Measurements from ENCODE around the gene PPOX.

Gene PPOX

DNA sequence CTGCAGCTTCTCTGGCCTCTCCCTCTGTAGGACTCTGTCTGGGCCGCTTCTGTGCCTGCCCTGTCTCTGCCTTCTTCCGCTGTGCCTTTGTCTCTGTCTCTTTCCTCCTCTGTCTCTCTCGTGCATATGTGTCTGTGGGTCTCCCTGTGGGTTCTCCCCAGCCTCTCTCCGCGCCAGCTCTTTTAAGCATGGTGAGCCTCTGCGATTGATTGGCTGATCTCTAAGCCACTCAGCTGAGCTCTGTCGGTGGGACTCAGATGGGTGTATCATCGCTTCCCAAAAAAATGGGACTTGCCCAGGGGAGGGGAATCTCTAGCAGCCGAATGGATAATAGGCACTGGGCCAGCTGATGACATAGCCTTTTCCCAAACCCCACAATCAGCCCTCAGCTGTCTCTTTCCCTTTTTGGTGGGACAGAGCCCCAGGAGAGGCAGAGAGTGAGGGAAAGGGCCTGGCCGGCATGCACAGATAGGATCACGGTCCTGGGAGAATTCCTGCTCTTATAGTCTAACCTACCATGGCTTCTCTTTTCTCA is 32.7 kb downstream of the PPOX start, which contains the start of gene ADAMTS4:
Gene ADAMTS4 (minus strand): TSS at position 158 of the 535 bp plus-strand sequence. CDS start 427 bp downstream, outside the sequence.
- DNase-seq = peak; percentile 90

DNA sequence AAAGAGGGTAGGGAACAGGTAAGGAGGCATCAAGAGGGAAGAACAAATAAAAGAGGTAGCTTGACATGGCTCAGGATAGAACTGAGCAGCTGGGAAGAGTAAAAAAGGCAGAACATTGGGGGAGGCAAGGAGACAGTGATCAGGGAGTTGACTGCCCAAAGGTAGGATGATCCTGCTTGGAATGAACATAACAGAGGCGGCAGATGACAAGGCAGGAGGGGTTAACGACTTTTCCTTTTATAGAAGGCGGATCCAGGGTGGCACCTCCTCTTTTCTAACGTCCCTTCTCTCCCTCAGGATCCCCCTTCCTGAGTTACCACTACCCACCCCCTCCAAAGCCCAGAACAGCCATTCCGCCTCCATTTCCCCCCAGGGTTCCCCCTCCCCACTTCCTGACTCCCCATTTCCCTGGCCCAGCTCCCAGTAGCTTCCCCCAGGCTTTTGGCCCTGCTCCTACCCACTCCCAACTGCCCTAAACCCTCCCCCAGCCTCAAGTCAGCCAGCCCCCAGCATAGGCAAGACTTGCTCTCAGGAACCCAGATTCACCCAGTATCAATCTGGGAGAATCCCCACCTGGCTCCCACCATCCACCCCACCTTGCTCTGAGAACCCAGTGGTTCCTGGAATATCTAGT is 33.4 kb downstream of the PPOX start:
- DNase-seq = peak; percentile 61

DNA sequence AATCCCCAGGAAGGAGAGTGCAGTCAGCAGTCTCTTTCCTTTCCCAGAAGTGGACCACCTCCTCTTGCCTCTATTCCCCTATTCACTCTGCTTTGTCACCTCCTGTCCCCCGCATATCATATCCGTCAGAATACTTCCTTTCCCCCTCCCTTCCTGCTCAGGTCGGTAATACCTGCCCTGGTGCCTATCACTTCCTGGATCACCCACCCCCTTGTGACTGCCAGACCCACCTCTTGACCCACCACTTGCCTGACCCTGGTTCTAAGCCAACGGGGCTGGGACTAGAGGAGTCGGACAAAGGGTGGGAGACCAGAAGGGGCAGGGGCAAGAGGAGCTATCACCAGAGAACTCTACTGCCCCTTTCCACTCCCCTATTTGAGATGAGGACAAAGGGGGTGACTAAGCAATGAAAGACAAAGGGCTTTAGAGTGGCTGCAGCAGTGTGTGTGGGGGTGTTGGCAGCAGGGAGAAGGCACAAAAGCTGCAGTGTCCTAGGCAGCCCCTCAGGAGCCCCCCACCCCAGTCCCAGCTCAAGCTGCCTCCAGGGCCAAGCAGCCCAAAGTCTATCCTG is 34.3 kb downstream of the PPOX start:
- DNase-seq = no peak

DNA sequence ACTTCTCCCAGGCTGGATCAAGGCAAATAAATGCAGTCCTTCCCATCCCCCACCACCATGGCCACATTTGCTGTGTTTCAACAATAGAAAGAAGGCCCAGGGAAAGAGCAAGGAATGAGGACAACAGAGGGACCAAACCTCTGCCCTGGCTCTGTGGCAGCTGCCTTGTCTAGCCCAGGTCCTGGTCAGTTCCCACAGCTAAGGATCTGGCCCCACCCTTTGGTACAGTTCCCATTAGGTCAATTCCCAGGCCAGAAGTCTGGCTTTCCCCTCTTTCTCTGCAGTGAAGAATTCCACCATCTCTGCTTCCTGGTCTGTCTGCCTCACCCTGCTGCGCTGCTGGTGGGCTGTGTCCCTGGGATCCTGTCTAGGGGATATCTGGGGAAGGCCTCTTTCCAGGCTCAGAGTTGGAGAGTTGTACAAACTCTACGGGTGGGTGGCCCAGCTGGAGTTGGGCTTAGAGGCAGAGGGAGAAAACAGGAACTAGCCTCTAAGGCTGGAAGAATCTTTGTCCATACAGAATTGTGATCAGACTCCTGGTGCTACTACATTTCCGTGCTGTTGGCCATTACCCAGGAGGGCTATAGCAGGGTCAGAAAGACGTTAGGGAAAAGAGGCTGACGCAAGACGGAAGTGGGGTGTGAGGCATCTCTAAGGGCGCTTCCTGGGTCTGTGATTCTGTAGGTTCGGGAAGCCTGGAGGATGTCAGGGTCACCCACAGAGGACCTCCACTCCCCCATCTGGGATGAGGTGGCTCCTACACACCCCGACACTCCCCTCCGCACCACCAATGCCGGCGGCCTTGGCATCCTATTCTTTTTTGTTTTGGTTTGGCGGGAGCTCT is 35.0 kb downstream of the PPOX start:
- DNase-seq = peak; percentile 60

DNA sequence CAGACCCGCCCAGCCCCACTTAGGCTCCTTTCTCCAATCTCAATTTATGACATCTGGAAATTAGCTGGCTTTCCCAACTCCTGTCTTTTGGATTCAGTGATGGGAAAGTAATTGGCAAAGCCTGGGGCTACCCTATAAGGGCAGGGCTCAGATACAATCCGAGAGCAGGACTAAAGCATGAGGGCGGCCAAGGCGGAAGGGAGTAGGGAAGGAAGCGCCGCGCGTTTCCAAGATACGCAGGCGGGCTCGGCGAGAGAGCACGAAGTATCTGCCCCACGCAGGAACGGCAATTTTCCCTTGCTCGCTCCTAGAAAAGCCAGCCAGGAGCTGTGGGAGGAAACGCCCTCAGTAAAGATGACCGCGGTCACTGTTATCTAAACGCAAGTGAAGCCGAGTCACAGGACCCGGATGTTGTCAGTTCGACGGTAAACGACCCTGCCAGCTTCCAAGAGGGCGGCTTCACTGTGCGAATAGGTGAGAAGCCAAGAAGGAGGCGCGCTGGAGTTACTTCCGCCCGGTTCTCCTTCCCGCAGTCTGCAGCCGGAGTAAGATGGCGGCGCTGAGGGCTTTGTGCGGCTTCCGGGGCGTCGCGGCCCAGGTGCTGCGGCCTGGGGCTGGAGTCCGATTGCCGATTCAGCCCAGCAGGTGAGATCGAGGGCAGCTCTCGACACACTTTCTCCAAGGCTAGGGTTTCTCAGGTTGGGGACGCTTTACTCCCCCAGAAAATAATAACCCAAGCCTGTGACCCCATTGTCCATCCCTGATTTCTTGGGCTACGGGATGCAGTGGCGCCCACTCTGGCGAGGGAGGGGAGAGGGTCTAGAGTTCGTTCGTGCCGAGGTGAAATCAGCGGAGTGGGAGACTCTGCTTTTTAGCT is 35.8 kb downstream of the PPOX start, which contains the start of gene NDUFS2:
Gene NDUFS2 (plus strand): TSS at position 532 of the 877 bp plus-strand sequence. CDS start 19 bp downstream, at position 551.
- peak; percentile 99 for DNase-seq

DNA sequence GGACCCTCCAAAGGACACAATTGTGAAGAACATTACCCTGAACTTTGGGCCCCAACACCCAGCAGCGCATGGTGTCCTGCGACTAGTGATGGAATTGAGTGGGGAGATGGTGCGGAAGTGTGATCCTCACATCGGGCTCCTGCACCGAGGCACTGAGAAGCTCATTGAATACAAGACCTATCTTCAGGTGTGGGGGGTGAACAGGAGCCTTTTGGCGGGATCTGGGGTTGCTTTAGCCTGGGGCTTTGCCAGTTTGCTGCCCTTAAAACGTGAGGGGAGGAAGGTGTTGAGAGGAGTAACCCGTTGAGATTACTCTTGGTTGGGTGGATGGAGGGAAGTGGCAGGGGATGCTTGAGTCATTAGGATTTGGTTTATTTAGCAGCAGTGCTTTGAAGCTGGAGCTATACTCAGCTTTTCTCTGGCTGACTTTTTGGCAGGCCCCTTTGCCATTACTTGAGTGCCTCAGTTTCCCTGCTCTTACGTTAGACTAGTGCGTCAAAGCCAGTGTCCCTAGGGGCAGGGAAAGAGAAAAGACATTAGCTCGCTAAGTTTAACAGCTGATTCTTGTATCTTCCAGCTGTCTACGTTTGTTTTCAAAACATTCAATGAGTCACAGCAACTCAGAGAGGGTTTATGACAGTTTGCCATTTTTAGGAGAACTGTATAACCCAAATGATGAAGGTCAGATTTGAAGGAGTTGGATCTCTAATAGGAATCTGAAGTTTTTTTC is 40.4 kb downstream of the PPOX start:
- DNase-seq = no peak

DNA sequence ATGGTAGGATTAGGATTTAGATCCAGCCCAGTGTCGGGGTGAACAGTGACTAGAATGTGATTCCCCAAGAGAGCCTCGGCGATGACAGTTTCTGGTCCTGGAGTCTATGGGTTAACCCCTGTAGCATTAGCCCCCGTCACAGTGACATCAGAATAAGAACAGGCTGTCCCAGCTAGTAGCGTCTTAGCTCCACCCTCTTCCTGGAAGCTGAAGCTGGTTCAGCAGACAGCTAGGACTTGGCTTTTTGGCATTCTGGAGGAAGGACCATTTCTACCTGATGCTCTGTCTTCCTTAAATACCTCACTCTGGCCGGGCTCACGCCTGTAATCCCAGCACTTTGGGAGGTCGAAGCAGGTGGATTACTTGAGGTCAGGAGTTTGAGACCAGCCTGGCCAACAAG is 40.9 kb downstream of the PPOX start:
- no peak for DNase-seq

DNA sequence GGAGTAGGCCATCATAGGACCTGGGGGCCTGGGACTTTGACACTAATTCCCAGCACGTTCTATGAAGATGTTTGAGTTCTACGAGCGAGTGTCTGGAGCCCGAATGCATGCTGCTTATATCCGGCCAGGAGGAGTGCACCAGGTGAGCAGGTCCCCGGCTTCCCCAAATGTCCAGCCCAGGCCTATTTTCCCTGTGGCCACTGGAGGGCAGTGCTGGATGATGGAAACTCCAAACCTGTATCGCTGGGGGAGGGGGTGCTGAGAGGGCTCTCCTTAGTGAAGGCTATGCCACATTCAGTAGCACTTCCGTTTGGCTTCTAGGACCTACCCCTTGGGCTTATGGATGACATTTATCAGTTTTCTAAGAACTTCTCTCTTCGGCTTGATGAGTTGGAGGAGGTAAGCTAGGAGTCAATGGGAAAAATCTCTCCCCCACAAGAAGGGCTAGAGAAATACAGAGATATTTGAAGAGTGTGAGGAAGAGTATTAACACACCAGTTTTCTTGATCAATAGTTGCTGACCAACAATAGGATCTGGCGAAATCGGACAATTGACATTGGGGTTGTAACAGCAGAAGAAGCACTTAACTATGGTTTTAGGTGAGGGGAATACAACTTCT is 43.7 kb downstream of the PPOX start:
- peak; percentile 78 for DNase-seq

DNA sequence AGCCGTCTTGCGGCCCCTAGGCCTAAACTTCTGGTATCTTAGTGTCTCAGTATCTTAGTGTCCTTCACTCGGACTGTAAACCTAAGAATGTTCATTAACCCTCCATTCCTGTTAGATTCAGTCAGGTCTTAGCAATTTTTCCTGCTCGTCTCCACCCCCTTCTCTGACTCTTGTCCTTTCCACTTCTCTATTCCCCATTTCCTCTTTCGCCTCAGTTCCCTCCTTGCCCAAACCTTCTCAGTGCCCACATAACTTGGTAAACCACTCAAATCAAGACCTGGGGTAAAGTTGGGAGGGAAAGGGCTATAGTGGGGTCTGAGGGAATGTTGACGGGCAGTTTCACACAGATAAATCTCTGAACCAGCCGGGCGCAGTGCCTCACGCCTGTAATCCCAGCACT is 48.1 kb downstream of the PPOX start:
- no peak for DNase-seq

DNA sequence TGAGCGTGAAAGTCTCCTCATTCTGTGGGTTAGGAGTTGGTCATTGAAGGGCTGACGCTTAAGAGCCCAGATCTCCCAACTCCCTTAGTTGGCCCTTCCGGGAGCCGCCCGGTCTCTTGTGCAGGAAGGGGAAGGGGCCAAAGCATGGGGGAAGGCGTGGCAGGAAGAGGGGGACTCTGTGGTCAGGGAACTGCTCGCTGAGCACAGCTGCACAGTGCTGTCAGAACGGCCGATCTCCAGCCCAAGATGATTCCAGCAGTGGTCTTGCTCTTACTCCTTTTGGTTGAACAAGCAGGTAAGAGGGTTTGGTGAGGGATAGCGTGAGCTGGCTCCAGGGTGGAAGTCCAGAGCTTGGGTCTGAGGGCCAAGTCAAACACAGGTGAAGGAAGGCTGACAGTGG is 48.9 kb downstream of the PPOX start, which contains the start of gene FCER1G:
Gene FCER1G (plus strand): TSS at position 220 of the 400 bp plus-strand sequence. CDS start 27 bp downstream, at position 247.
- no peak for DNase-seq

DNA sequence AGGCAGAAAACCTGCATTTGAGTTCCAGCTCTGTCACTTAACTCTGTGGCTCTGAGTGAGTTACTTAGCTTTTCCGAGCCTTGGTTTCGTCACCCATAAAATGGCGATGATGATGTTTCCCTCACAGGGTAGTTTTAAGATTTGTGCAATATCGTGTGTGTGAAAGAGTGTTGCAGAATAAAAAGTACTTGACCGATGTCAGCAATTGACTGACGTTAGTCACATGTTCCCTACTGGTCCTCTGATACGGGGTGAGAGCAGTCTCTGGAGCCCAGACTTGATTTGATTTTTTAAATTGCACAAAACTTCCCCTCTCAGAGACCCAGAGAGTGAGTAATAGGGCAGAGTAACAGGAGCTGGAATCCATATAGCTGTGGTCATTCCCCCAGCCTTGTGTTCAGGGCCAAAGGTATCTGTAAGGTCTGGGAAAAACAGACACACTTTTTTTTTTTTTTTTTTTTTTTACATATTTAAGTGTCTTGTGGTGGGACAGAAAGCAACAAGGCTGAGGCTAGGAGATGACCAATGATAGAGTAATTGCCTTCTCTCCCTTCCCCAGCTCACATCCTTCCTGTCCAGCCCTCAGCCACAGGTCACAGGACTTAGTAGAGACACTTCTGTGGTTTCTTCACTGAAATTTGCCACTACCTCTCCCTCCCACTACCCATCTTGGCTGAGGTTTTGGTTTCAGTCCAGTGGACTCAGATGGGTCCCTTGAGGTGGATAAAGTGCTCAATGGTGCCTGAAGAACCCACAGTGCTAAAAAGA is 50.9 kb downstream of the PPOX start:
- DNase-seq = no peak

DNA sequence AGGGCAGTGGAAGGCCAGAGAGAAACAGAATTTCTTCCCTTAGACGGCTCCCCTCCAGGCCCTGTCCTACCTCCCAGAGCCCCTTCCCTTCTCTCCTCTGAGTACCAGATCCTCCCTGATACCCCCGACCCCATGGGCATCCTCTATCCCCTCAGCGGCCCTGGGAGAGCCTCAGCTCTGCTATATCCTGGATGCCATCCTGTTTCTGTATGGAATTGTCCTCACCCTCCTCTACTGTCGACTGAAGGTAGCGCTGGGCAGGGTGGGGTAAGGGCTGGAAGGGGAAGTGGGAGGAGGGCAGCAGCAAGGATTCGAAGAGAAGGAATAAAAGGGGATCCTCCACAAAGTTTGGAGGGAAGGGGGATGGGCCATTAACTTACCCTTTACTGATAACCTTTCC is 51.6 kb downstream of the PPOX start:
- DNase-seq = no peak

DNA sequence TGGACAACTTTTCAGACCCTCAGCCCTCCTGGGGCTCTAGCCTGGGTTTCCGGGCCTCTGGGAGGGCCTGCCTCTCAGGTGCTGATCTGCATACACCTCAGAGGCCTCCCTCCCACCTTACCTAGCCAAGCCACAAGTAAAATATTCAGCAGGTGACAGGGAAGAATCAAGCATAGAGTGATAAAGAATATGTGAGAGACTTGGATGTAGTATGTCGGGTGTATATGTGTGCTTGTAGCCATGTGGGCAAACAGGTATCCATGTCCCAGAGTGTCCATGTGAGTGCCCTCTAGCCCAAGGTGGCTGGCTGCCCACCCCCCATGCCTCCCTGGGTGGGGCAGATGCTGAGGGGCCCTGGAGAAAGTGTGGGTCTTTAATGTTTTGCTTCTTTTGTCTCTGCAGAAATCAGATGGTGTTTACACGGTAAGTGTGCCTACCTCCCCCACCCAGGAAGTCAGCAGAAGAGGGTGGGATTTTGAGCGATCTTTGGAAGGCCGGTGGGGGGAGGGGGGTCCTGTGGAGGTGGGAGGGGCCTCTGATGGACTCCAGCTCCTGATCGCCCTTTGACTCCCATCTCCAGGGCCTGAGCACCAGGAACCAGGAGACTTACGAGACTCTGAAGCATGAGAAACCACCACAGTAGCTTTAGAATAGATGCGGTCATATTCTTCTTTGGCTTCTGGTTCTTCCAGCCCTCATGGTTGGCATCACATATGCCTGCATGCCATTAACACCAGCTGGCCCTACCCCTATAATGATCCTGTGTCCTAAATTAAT is 52.3 kb downstream of the PPOX start:
- no peak for DNase-seq

DNA sequence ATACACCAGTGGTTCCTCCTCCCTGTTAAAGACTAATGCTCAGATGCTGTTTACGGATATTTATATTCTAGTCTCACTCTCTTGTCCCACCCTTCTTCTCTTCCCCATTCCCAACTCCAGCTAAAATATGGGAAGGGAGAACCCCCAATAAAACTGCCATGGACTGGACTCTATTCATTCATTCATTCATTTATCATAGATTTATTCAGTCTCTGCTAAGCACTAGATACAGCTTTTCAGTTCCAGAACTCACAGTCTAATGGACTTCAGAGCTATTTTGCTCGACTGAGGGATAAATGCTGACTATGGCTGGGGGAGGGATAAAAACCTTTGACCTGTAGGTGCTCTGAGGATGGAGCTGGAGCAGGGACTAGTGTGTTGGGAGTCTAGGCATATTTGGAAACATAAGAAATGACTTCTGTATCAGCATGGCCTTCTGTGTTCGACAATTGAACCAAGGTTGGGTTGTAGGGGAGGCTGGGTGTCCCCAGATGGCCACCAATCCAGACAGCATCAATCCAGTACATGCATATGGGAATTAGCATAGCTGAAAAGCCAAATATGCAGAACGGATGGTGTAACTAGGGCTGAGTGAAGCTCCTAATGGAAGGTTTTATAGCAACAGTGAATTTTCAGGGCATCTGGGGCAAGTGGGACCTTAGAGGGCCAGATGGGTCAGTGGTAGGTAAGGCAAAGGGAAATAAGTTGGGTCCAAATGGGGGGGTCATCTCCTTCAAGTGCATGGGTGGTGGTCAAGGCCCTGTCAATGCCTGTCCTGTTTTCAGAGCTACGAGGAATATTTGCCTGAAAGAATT is 53.1 kb downstream of the PPOX start:
- DNase-seq = no peak

DNA sequence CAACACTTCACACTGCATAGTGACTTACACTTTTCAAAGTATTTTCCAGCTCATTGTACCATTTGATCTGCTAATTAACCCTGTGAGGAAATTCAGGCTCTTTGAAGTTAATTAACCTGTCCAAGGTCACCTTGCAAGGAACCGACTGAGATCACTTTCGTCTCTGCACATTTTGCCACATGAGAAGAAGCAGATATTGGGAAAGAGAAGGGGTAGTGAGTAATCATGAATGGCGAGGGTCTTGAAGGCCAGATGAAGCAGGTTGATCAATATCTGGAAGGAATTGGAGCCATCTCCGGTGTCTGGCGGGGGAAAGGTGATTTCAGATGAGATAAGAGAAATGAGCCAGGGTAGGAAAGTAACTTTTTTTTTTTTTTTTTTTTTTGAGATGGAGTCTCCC is 53.8 kb downstream of the PPOX start:
- DNase-seq = no peak
